Cerebellar cortex (tissue), 1 donor: Measurements from ENCODE around the gene PDE7B.

Experiments used
- DNase-seq: peaks from one replicate; pipeline ENCODE4 v3.0.0-alpha.2; 2015; ENCODE audit warnings: low spot score

PDE7B gene

GRCh38 chr6:135937106-135937505, 85.6 kb downstream of the PDE7B start:
- DNase-seq: peak; percentile 96

- DNase-seq: no peak
These were observed 87.2 kb downstream of the PDE7B start for GRCh38 chr6:135938576-135939207.

GRCh38 chr6:135939208-135939591, 87.7 kb downstream of the PDE7B start:
- peak; percentile 70 for DNase-seq

GRCh38 chr6:135940616-135941167, 89.2 kb downstream of the PDE7B start:
- no peak for DNase-seq

- no peak for DNase-seq
These were observed 89.9 kb downstream of the PDE7B start for GRCh38 chr6:135941275-135942025.

- DNase-seq: peak; percentile 36
These were observed 92.6 kb downstream of the PDE7B start for GRCh38 chr6:135944120-135944519.

GRCh38 chr6:135946674-135947073, 95.2 kb downstream of the PDE7B start:
- no peak for DNase-seq

GRCh38 chr6:135950669-135951068, 99.2 kb downstream of the PDE7B start:
- DNase-seq: no peak

GRCh38 chr6:135951169-135951568, 99.7 kb downstream of the PDE7B start:
- no peak for DNase-seq

- no peak for DNase-seq
These were observed 102.3 kb downstream of the PDE7B start for GRCh38 chr6:135953818-135954217.

GRCh38 chr6:135955099-135955498, 103.6 kb downstream of the PDE7B start:
- no peak for DNase-seq

- no peak for DNase-seq
These were observed 111.2 kb downstream of the PDE7B start for GRCh38 chr6:135962731-135963130.

- no peak for DNase-seq
These were observed 119.2 kb downstream of the PDE7B start for GRCh38 chr6:135970750-135971149.

GRCh38 chr6:135971351-135971750, 119.8 kb downstream of the PDE7B start:
- no peak for DNase-seq

GRCh38 chr6:135972150-135972549, 120.6 kb downstream of the PDE7B start:
- DNase-seq: no peak

- no peak for DNase-seq
These were observed 121.1 kb downstream of the PDE7B start for GRCh38 chr6:135972586-135972985.

- DNase-seq: no peak
These were observed 122.9 kb downstream of the PDE7B start for GRCh38 chr6:135974426-135974825.

GRCh38 chr6:135976585-135976984, 125.1 kb downstream of the PDE7B start:
- DNase-seq: no peak

GRCh38 chr6:135983093-135983492, 131.6 kb downstream of the PDE7B start:
- no peak for DNase-seq

GRCh38 chr6:135983718-135984343, 132.3 kb downstream of the PDE7B start:
- DNase-seq: no peak

GRCh38 chr6:135985471-135985870, 134.0 kb downstream of the PDE7B start:
- no peak for DNase-seq

- DNase-seq: no peak
These were observed 135.7 kb downstream of the PDE7B start for GRCh38 chr6:135987226-135987625.

- no peak for DNase-seq
These were observed 138.9 kb downstream of the PDE7B start for GRCh38 chr6:135990439-135990838.
